Upper lobe of right lung (tissue), 1 donor: ENCODE data around the gene RPS4Y2. TPM values are rescaled to one million over a fixed set of nuclear protein-coding genes. Genes with fewer than 3 reads are reported as not detected.

Source experiments
- total RNA-seq: library from RNA; stranded (reverse); fragmentation: NEBNext Ultra II Directional; extraction: Animal tissue kit (Norgen Biotek cat#: 25700); gene quantifications from one replicate; pipeline ENCODE4 v1.2.1, GENCODE V29; 2021
- donor health status: DM: no; HTN: yes; CAD: no; lungs with severe emphysema.

RPS4Y2 gene
- total RNA-seq, 1 donor from 2014 or later = not detected

Other genes starting within 250 kb of the RPS4Y2 start
- 30.2 TPM for gene EIF1AY, start 180.3 kb upstream of the RPS4Y2 start, total RNA-seq